Measurements from ENCODE around the gene POLN. TPM values are rescaled to one million over a fixed set of nuclear protein-coding genes. Genes with fewer than 3 reads are reported as not detected.
A peak's percentile ranks its signal among the peaks of the same experiment; 100 is the strongest.

POLN gene
- total and polyA plus RNA-seq, 8 donors, result 0.29 to 5.1 (median 1.4) TPM; not detected in 2

- peak in 1 of 2 donors; percentile 37 for DNase-seq
- Histone ChIP-seq H3K27ac (no peak overlapping the region), H3K27me3 (no peaks in the 10 kb centered on the region), H3K9me3 (no peaks in the 10 kb centered on the region), H3K4me1 (no peaks in the 10 kb centered on the region), H3K4me3 (no peak overlapping the region), H3K36me3 (no peaks in the 10 kb centered on the region)
- intact Hi-C loops (cut with DNase I; ENCODE audit: low total_unique reads), result no loop called here
- WGBS, 5 donors, result 65 to 77% (median 74%) methylated on average over 7 of the region's 7 CpGs
- TF ChIP-seq POLR2A (IDR thresholded peaks at IDR 0.05) (no peak), EP300 (IDR thresholded peaks at IDR 0.05) (no peak), POLR2AphosphoS5 (IDR thresholded peaks at IDR 0.05) (no peak)
- TF ChIP-seq, protein P1, sequence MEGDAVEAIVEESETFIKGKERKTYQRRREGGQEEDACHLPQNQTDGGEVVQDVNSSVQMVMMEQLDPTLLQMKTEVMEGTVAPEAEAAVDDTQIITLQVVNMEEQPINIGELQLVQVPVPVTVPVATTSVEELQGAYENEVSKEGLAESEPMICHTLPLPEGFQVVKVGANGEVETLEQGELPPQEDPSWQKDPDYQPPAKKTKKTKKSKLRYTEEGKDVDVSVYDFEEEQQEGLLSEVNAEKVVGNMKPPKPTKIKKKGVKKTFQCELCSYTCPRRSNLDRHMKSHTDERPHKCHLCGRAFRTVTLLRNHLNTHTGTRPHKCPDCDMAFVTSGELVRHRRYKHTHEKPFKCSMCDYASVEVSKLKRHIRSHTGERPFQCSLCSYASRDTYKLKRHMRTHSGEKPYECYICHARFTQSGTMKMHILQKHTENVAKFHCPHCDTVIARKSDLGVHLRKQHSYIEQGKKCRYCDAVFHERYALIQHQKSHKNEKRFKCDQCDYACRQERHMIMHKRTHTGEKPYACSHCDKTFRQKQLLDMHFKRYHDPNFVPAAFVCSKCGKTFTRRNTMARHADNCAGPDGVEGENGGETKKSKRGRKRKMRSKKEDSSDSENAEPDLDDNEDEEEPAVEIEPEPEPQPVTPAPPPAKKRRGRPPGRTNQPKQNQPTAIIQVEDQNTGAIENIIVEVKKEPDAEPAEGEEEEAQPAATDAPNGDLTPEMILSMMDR (IDR thresholded peaks at IDR 0.05), result no peak
Observed at GRCh38 chr4:2141762-2142451, 100.0 kb downstream of the POLN start.

- TF ChIP-seq, protein P1 (IDR thresholded peaks at IDR 0.05), result no peak
- TF ChIP-seq POLR2A (IDR thresholded peaks at IDR 0.05), result no peak
- no peak for TF ChIP-seq EP300 (IDR thresholded peaks at IDR 0.05)
- TF ChIP-seq POLR2AphosphoS5 (IDR thresholded peaks at IDR 0.05), result no peak
- intact Hi-C loops (cut with DNase I; ENCODE audit: low total_unique reads), result no loop called here
- DNase-seq, result no peak
- H3K27ac ChIP-seq, result no peak overlapping the region
- H3K4me1 ChIP-seq, result no peaks in the 10 kb centered on the region
- no peak overlapping the region for H3K4me3 ChIP-seq
- H3K9me3 ChIP-seq, result no peaks in the 10 kb centered on the region
- H3K27me3 ChIP-seq, result no peaks in the 10 kb centered on the region
- H3K36me3 ChIP-seq, result no peaks in the 10 kb centered on the region
- WGBS, 5 donors, result 77 to 92% (median 89%) methylated on average over 6 to 8 of the region's 8 CpGs
Observed at GRCh38 chr4:2141022-2141761, 100.7 kb downstream of the POLN start.

- no peaks in the 10 kb centered on the region for H3K27me3 ChIP-seq
- H3K4me3 ChIP-seq, result no peak overlapping the region
- no peaks in the 10 kb centered on the region for H3K9me3 ChIP-seq
- WGBS, 5 donors, result 62 to 78% (median 72%) methylated on average over 8 to 11 of the region's 11 CpGs
- H3K4me1 ChIP-seq, result no peaks in the 10 kb centered on the region
- intact Hi-C loops (cut with DNase I; ENCODE audit: low total_unique reads), result no loop called here
- no peak for TF ChIP-seq POLR2AphosphoS5 (IDR thresholded peaks at IDR 0.05)
- no peak for TF ChIP-seq POLR2A (IDR thresholded peaks at IDR 0.05)
- TF ChIP-seq EP300 (IDR thresholded peaks at IDR 0.05), result no peak
- TF ChIP-seq, protein P1 (IDR thresholded peaks at IDR 0.05), result no peak
- no peak overlapping the region for H3K27ac ChIP-seq
- DNase-seq, result no peak
- H3K36me3 ChIP-seq, result no peaks in the 10 kb centered on the region
Observed at GRCh38 chr4:2138846-2139500, 102.9 kb downstream of the POLN start.

- TF ChIP-seq, protein P1 (IDR thresholded peaks at IDR 0.05), result no peak
- TF ChIP-seq POLR2AphosphoS5 (IDR thresholded peaks at IDR 0.05), result no peak
- TF ChIP-seq EP300 (IDR thresholded peaks at IDR 0.05), result no peak
- TF ChIP-seq POLR2A (IDR thresholded peaks at IDR 0.05), result no peak
- H3K27me3 ChIP-seq, result no peaks in the 10 kb centered on the region
- H3K36me3 ChIP-seq, result no peaks in the 10 kb centered on the region
- H3K9me3 ChIP-seq, result peaks cover 0 to 16% (median 13%) of the 10 kb centered on the region in 4 donors
- peak overlapping the region in 2 of 5 donors; percentile 16 to 38 for H3K27ac ChIP-seq
- 32 to 65% (median 43%) methylated on average over 7 of the region's 7 CpGs for WGBS, 5 donors
- peak; percentile 57 to 73 for DNase-seq
- H3K4me1 ChIP-seq, result no peaks in the 10 kb centered on the region
- intact Hi-C loops (cut with DNase I; ENCODE audit: low total_unique reads), result no loop called here
- H3K4me3 ChIP-seq, result no peak overlapping the region
Observed at GRCh38 chr4:2136726-2137125, 105.2 kb downstream of the POLN start.

Measured in stomach (tissue), 9 donors.